Fibroblast of the aortic adventitia (primary cell): Measurements from ENCODE around the gene NANS. TPM values are rescaled to one million over a fixed set of nuclear protein-coding genes. Genes with fewer than 3 reads are reported as not detected.

ENCODE experiments used
- DNase-seq: peaks from one replicate; pipeline ENCODE4 v3.0.0-alpha.2; 2010; ENCODE audit warnings: low read depth
- H3K4me3 ChIP-seq: 2 replicates; pipeline ENCODE4 v1.5.1; 2011; ENCODE audit warnings: low read depth, mild to moderate bottlenecking, control low read depth, low read length, moderate library complexity
- total RNA-seq: library from RNA; depleted of rRNA; stranded (reverse); fragments of >200 nt; gene quantifications from 2 replicates; pipeline ENCODE4 v1.2.3, GENCODE V29; 2012; ENCODE audit warnings: low replicate concordance
- TF ChIP-seq, protein P1 (sequence below): IDR thresholded peaks from 2 replicates; pipeline ENCODE4 v1.5.1; 2011; ENCODE audit warnings: mild to moderate bottlenecking, low read length, control low read depth, inconsistent platforms; ENCODE audit not compliant: insufficient read depth

The NANS gene
- total RNA-seq, 1 donor, result 62.5 TPM

DNA sequence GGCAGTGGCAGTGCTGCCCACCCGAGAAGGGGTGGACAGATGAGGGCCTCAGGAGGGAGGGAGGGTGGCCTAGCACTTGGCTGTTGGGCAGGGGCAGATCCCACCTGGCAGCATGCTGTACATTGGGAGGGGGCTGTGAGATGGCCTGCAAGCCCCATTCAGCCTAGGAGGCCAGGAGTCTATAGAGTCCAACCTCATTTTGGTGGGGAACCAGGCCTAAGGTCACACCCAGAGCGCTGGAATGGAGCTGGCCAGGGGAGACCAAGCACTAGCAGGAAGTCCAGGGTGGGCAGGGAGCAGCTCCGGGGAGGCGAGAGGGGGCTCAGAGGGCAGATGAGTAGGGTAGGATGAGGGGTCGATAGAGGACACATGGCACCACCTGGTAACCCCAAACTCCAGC, 39.6 kb downstream of the NANS start:
- no peak for DNase-seq
- TF ChIP-seq, protein P1, sequence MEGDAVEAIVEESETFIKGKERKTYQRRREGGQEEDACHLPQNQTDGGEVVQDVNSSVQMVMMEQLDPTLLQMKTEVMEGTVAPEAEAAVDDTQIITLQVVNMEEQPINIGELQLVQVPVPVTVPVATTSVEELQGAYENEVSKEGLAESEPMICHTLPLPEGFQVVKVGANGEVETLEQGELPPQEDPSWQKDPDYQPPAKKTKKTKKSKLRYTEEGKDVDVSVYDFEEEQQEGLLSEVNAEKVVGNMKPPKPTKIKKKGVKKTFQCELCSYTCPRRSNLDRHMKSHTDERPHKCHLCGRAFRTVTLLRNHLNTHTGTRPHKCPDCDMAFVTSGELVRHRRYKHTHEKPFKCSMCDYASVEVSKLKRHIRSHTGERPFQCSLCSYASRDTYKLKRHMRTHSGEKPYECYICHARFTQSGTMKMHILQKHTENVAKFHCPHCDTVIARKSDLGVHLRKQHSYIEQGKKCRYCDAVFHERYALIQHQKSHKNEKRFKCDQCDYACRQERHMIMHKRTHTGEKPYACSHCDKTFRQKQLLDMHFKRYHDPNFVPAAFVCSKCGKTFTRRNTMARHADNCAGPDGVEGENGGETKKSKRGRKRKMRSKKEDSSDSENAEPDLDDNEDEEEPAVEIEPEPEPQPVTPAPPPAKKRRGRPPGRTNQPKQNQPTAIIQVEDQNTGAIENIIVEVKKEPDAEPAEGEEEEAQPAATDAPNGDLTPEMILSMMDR, result no peak
- H3K4me3 ChIP-seq, result no peak overlapping the region

DNA sequence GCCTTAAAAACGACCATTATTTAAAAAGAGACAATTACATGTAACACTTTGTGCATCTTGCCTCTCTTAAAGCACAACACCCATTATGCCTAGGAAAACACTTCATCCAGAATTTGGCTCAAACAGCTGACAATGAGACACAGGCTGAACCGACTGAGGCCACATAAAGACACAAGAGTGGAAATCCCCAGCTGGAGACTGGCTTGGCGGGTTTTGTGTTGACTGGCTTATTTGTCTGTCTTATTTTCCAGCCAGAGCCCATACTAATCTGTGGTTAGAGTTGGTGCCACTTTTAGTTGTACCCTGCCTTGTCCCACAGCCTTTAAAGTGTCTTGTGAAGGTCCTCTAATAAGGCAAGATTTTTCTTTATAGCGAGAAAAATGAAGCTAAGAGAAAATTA, 41.3 kb downstream of the NANS start:
- TF ChIP-seq, protein P1, result no peak
- H3K4me3 ChIP-seq, result no peak overlapping the region
- DNase-seq, result no peak

DNA sequence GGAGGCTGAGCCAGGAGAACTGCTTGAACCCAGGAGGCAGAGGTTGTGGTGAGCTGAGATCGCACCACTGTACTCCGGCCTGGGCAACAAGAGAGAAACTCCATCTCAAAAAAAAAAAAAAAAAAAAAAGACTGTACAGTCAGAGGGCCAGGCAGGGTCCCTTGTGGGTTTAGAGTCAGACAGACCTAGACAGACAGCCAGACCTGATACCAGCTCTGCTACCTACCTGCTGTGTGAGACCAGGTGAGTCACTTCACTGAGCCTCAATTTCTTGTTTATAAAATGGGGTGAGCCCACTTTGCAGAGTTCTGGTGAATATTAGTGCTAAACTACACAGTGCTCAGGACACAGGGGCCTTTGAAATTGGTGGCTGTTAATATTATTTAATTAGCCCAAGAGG, 42.8 kb downstream of the NANS start:
- TF ChIP-seq, protein P1, result no peak
- H3K4me3 ChIP-seq, result no peak overlapping the region
- DNase-seq, result no peak

DNA sequence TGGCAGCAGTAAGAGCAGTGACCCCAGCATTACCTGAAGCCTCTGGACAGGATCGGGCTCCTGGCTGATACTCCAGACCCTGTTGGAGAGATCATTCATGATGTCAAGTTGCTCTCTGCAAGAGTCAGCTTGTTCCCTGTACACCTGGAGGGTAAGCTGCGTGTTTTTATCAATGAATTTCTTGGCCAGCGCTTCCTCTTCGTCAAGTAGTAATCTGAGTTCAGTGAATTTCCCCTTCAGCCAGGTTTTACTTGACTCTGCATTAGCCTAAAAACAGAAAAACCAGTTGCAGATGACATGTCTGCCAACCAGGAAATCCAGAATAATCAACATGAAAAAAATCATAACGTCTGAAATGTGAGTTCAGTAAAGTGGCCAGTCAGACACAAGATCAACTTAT, 43.4 kb downstream of the NANS start:
- TF ChIP-seq, protein P1, result no peak
- no peak for DNase-seq
- no peak overlapping the region for H3K4me3 ChIP-seq

DNA sequence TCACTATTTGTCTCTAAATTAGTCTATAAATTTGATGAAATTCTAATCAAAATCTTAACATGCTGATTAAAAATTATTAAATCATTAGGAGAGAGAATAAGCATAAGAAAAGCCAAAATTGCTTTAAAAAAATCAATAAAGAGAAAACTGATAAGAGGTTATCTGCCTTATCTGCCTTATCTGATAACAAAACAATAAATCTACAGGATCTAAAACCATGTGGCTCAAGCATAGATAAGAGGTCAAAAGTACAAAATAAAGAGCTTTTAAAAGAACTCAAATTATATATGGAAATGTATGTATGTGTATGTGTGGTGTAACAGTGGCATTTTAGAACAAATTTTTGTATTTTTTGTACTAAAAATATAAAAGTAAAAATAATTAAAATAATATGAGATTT, 43.9 kb downstream of the NANS start:
- H3K4me3 ChIP-seq, result no peak overlapping the region
- no peak for DNase-seq
- TF ChIP-seq, protein P1, result no peak

DNA sequence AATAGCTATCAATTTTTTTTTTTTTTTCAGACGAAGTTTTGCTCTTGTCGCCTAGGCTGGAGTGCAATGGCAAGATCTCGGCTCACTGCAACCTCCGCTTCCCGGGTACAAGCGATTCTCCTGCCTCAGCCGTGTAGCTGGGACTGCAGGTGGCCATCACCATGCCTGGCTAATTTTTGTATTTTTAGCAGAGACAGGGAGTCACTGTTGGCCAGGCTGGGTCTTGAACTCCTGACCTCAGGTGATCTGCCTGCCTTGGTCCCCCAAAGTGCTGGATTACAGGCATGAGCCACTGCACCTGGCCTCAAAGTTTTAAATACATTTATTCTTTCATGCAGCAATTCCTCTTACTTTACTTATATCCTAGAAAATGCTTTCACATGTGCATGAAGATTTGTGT, 44.9 kb downstream of the NANS start:
- TF ChIP-seq, protein P1, result no peak
- no peak overlapping the region for H3K4me3 ChIP-seq

DNA sequence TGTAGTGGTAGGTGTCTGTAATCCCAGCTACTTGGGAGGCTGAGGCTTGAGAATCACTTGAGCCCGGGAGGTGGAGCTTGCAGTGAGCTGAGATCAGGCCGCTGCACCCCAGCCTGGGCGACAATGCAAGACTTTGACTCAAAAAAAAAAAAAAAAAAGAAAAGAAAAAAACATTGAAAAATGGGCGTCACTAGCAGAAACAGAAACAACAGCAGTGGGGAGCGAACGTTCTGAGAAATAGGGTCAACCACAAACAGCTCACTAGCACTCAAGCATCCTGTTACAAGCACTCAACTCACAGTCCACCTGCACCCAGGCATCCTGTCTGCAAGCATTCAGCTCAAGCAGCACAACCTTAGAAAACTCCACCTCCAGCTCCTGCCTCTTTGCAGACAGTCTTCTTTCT, 45.3 kb downstream of the NANS start:
- DNase-seq, result no peak
- H3K4me3 ChIP-seq, result no peak overlapping the region
- TF ChIP-seq, protein P1, result no peak

More for the DNA sequence above, 44.9 kb downstream of the NANS start:
- DNase-seq, result no peak
